ENCODE data around the gene LHPP.

LHPP gene

GRCh38 chr10:124419635-124420034 is 42.0 kb upstream of the LHPP start:
- no peak for DNase-seq (ENCODE audit: low read depth)
- no peak for TF ChIP-seq CTCF (IDR thresholded peaks at IDR 0.05; ENCODE audit: insufficient read depth, low read depth, low read length, missing control alignments)
- H3K4me3 ChIP-seq (ENCODE audit: low read length), result no peak overlapping the region

GRCh38 chr10:124420254-124420653 is 41.4 kb upstream of the LHPP start:
- no peak for DNase-seq (ENCODE audit: low read depth)
- no peak for TF ChIP-seq CTCF (IDR thresholded peaks at IDR 0.05; ENCODE audit: insufficient read depth, low read depth, low read length, missing control alignments)
- no peak overlapping the region for H3K4me3 ChIP-seq (ENCODE audit: low read length)

GRCh38 chr10:124422742-124423141 is 38.9 kb upstream of the LHPP start:
- TF ChIP-seq CTCF (IDR thresholded peaks at IDR 0.05; ENCODE audit: insufficient read depth, low read depth, low read length, missing control alignments), result no peak
- no peak for DNase-seq (ENCODE audit: low read depth)
- H3K4me3 ChIP-seq (ENCODE audit: low read length), result no peak overlapping the region

DNA sequence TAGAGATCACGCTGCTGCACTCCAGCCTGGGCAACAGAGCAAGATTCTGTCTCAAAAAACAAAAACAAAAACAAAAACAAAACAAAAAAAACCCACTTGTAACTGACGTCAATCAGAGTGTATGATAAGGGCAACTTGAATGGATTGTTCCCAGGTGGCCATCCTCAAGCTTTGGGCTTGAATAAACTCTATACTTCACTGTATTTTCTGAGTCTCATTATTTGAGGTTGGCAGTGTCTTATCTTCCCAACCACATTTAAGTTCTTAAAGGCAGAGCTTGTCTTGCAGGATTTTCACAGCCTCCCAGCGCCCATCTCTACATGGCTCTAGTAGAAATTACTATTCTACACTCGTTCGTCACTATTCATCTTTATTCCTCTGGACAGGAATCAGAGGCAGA is 37.8 kb upstream of the LHPP start:
- no peak for DNase-seq (ENCODE audit: low read depth)
- no peak overlapping the region for H3K4me3 ChIP-seq (ENCODE audit: low read length)
- TF ChIP-seq CTCF (IDR thresholded peaks at IDR 0.05; ENCODE audit: insufficient read depth, low read depth, low read length, missing control alignments), result no peak

DNA sequence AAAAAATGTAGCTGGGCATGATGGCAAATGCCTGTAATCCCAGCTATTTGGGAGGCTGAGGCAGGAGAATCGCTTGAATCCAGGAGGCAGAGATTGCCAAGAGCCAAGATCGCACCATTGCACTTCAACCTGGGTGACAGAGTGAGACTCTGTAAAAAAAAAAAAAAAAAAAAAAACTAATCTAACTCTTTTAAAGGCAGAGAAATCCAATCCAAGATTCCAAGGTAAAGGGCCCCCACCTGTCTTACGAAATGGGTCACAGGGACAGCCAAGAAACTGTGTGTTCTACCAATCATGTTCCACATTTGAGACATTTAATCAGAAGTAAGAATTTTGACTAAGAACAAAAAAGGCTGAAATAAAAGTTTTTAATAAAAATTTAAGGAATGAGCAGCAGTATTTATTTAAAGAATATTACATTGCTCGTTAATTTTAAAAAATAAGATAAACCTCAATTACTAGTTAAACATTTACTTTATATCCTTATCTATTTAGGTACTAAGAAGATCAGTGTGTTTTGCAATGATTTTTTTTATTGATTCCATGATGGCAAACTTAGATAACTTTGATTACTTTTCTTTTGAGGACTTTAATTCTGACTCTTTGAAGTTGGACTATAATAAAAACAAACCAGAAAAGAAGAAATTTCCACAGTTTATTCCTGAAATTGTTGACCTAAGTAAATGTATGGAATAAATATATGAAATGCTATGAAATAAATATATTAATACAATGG is 36.2 kb upstream of the LHPP start:
- TF ChIP-seq CTCF (IDR thresholded peaks at IDR 0.05; ENCODE audit: insufficient read depth, low read depth, low read length, missing control alignments), result no peak
- no peak for DNase-seq (ENCODE audit: low read depth)
- no peak overlapping the region for H3K4me3 ChIP-seq (ENCODE audit: low read length)

GRCh38 chr10:124428207-124428777 is 33.3 kb upstream of the LHPP start:
- TF ChIP-seq CTCF (IDR thresholded peaks at IDR 0.05; ENCODE audit: insufficient read depth, low read depth, low read length, missing control alignments), result no peak
- no peak for DNase-seq (ENCODE audit: low read depth)
- H3K4me3 ChIP-seq (ENCODE audit: low read length), result no peak overlapping the region

- no peak overlapping the region for H3K4me3 ChIP-seq (ENCODE audit: low read length)
- TF ChIP-seq CTCF (IDR thresholded peaks at IDR 0.05; ENCODE audit: insufficient read depth, low read depth, low read length, missing control alignments), result no peak
Observed at GRCh38 chr10:124429576-124429975, 32.0 kb upstream of the LHPP start.

More at GRCh38 chr10:124429576-124429975, 32.0 kb upstream of the LHPP start:
- no peak for DNase-seq (ENCODE audit: low read depth)
